ENCODE results near the gene KCNJ8.
"Not testable (repeated sequence)": the region's sequence is repeated elsewhere in the genome, so short reads cannot be mapped to it uniquely, and the experiment has no call there.

The KCNJ8 gene

GRCh38 chr12:21774358-21775132 lies at the start of gene KCNJ8:
KCNJ8 (minus strand) TSS chr12:21774706; CDS start chr12:21773616, 1,090 bp downstream.
- DNase-seq: no peak

- no peak for DNase-seq
Measured at GRCh38 chr12:21823581-21823980, 49.1 kb upstream of the KCNJ8 start.

- DNase-seq: no peak
Measured at GRCh38 chr12:21819678-21820077, 45.2 kb upstream of the KCNJ8 start.

- no peak for DNase-seq
Measured at GRCh38 chr12:21819236-21819635, 44.7 kb upstream of the KCNJ8 start.

DNA sequence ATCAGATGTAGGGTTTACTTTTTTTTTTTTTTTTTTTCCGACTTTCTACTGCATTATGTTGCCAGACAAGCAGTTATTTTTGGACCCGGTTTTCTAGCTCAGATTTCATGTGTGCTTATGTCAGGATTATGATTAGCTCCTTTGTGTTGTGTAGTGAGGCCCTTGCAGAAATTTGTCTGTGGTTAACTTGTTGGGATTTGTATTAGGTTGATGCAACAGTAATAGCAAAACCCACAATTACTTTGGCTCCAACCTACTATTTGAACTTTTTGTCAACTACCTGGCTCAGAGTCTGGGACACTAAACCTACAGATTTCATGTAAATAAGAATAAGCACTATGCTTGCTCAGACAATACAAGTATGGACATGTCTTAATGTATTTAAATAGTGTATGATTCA lies 44.1 kb upstream of the KCNJ8 start:
- DNase-seq: no peak

- DNase-seq: no peak
Measured at GRCh38 chr12:21815306-21816062, 41.0 kb upstream of the KCNJ8 start.

- DNase-seq: no peak
Measured at GRCh38 chr12:21814814-21815213, 40.3 kb upstream of the KCNJ8 start.

DNA sequence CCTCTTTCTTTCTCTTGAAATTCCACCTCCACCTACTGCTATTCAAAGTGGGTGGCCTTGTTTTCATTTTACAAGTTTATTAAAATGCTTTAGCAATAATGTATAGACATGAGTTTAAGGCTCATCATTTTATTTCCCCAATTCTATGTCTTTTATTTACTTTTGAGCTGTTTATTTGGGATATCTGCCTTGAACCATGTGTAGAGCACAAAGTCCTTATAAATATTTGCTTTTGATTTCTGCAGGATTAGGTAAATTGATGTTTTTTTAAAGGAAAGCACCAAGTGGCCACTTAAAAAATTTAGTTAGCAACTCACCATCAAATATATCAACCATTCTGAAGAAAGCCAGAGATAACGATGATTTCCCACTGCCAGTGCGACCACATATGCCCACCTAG lies 39.8 kb upstream of the KCNJ8 start:
- no peak for DNase-seq

DNA sequence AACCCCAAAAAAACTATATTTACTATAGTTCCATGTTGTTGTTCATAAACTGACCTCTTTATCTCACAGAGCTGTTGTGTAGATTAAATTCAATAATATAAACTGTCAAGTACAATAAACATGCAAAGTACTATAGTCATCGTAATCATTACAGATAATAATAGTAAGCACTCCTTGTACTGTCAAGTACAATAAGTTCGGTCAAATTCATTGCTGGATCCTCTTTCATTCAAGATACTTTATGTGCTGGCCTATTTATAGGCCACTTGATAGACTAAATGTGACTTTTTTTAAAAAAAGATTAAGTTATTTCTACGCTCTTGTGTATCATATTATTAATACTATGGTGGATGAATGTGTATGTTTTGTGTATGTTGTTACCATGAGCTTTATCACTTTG lies 39.2 kb upstream of the KCNJ8 start:
- no peak for DNase-seq

DNA sequence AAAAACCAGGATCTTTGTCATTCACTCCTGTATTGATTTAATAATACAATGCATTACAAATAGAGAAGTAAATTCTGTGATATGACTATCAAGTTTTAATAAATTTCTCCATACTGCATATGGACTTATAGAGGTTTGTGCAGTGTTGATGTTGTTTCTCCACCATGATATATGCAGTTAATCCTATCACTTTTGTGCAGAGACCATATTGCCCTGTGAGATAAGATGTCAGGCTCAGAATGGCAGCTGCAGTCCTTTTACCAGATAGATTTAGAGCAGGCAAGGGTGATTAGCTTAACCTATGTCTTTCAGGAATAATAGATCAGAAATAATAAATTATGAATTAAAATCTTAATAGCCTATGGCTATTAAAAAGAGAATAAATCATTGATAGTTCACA lies 38.6 kb upstream of the KCNJ8 start:
- DNase-seq: no peak

DNA sequence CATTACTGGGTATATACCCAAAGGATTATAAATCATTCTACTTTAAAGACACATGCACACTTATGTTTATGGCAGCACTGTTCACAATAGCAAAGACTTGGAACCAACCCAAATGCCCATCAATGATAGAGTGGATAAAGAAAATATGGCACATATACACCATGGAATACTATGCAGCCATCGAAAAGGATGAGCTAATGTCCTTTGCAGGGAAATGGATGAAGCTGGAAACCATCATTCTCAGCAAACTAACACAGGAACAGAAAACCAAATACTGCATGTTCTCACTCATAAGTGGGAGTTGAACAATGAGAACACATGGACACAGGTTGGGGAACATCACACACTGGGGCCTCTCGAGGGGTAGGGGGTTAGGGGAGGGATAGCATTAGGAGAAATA lies 37.8 kb upstream of the KCNJ8 start:
- not testable (repeated sequence) for DNase-seq

DNA sequence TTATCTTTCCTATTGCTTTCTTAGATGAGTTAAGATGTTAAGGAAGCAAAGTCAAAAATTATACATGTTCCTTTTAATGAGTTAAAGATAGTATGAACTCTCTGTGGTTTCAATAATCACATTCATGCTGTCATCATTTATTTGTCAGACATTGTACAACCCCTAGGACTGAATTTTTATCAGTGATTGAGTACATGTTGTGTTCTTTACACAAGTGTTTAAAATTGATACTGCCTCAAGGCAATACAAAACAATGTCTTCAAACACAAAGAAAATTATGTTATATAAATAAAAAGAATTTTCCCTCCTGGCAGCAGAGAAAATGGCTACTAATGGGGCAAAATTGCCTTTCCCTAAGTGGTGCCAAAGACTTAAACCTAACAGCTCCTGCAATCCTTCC lies 34.6 kb upstream of the KCNJ8 start:
- DNase-seq: no peak

GRCh38 chr12:21806255-21806654 lies 31.7 kb upstream of the KCNJ8 start:
- no peak for DNase-seq

GRCh38 chr12:21801522-21802288 lies 27.2 kb upstream of the KCNJ8 start:
- DNase-seq: no peak

DNA sequence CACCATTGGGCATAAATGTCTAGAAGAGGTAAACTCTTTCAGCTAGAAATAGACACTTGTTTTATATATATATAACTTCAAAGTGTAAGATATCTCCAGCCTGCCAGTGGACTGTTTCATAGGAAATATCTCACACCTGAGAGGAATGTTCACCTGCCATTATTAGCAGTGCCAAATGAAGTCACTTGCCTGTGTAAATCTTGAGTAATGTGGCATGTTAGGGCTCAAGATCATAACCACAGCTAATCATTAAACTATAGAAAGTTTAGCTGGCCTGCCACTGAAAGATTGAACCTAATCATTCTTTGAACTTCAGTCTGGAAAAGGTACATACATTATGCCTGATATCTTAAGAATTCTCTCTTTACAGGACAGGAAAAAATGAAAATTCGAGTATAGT lies 25.5 kb upstream of the KCNJ8 start:
- no peak for DNase-seq

GRCh38 chr12:21797539-21797938 lies 23.0 kb upstream of the KCNJ8 start:
- DNase-seq: no peak

GRCh38 chr12:21795648-21796328 lies 21.3 kb upstream of the KCNJ8 start:
- no peak for DNase-seq

DNA sequence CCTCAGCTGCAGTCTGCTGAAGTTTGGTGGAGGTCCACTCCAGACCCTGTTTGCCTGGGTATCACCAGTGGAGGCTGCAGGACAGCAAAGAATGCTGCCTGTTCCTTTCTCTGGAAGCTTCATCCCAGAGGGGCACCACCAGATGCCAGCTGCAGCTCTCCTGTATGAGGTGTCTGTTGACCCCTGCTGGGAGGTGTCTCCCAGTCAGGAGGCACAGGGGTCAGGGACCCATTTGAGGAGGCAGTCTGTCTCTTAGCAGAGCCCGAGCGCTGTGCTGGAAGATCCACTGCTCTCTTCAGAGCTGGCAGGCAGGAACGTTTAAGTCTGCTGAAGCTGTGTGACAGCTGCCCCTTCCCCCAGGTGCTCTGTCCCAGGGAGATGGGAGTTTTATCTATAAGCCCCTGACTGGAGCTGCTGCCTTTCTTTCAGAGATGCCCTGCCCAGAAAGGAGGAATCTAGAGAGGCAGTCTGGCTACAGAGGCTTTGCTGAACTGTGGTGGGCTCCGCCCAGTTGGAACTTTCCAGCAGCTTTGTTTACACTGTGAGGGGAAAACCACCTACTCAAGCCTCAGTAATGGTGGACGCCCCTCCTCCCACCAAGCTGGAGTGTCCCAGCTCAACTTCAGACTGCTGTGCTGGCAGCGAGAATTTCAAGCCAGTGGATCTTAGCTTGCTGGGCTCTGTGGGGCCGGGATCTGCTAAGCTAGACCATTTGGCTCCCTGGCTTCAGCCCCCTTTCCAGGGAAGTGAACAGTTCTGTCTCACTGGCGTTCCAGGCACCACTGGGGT lies 20.5 kb upstream of the KCNJ8 start:
- not testable (repeated sequence) for DNase-seq

- not testable (repeated sequence) for DNase-seq
Measured at GRCh38 chr12:21789687-21790086, 15.2 kb upstream of the KCNJ8 start.

DNA sequence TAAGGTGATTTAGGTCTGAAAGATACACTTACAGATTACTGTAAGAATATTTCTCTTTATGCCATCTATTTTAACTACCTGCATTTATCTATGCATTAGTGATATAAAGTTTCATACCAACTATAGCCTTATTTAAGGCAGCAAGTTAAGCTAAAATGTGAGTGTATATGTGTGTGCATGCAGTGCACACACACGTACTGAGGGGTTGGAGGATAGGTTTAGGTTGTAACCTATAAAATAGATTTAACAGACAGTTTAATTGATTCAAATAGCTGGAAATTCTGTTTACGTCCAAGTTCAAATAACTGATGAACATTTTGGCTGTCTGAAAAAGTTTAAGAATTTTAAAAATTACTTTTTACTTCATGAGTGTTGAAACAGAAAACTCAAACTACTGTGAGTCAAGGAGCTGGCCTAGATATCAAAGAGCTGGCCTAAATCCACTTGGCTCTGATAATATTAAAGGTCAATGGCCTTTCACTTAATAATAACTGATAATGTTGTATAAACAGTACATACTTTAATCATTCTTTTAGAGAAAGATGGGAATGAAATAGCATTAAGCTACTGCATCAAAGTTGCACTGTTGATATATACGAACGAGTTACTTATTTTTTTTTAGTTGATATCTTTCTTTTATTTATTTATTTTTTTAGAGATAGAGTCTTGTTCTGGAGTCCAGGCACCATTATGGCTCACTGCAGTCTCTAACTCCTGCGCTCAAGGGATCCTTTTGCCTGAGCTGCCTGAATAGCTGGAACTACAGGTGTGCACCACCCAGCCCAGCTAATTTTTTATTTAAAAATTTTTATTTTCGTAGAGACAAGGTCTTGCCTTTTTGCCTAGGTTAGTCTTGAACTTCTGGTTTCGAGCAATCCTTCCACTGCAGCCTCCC lies 13.8 kb upstream of the KCNJ8 start:
- DNase-seq: no peak

DNA sequence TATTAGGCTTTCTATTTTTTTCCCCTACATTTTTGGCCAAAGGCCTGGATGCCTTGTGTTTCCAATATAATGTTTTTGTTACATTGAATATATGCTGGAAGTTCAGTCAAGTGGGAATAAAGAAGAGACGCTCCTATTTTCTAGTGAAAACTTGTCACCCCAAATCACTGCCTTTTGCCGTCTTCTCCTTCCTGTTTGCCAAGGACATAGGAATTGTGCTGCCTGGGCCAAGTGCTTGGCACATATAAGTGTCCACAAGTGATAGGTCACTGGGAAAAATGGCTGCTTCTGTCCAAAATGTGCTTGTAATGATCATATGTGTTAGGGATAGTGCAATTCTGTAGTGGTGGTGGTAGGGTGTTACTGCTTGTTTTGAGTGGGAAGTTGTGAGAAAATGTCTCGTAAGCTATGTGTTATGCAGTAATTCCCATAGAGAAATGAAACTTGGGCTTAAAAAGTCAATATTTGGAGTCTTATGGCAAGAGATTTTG lies 11.6 kb upstream of the KCNJ8 start:
- DNase-seq: no peak
